Testis (tissue), 3 donors: Measurements from ENCODE around the gene GP1BB. TPM values are rescaled to one million over a fixed set of nuclear protein-coding genes. Genes with fewer than 3 reads are reported as not detected.

ENCODE experiments used
- DNase-seq: peaks from one replicate; pipeline ENCODE4 v3.0.0-alpha.2; 2019
- H3K27ac ChIP-seq, 2 donors: fragments of 200-600 bp; sonication (generic); one replicate each; pipeline ENCODE4 v1.5.1; 2019
- H3K27me3 ChIP-seq: fragments of 200-600 bp; sonication (generic); one replicate; pipeline ENCODE4 v1.5.1; 2019
- H3K36me3 ChIP-seq: fragments of 200-600 bp; sonication (generic); one replicate; pipeline ENCODE4 v1.5.1; 2017; ENCODE audit warnings: low read depth; ENCODE audit errors: missing control alignments
- H3K4me1 ChIP-seq: fragments of 200-600 bp; sonication (generic); one replicate; pipeline ENCODE4 v1.5.1; 2019
- H3K4me3 ChIP-seq, 2 donors: fragments of 200-600 bp; sonication (generic); one replicate each; pipeline ENCODE4 v1.5.1; 2017 to 2019
- H3K9me3 ChIP-seq: fragments of 200-600 bp; sonication (generic); one replicate; pipeline ENCODE4 v1.5.1; 2017
- CTCF ChIP-seq, 3 experiments: fragments of 450-650 bp in 2 of 3; fragments of 200-600 bp in 1 of 3; sonication (generic) in 1 of 3; IDR thresholded peaks; one replicate each; pipeline ENCODE4 v1.5.1; 2016 to 2019; ENCODE audit warnings: antibody characterized with exemption in 3 of 3, mild to moderate bottlenecking in 2 of 3, moderate library complexity in 1 of 3
- POLR2A ChIP-seq: fragments of 450-650 bp; IDR thresholded peaks from one replicate; pipeline ENCODE4 v1.6.1; 2017; ENCODE audit warnings: antibody characterized with exemption, mild to moderate bottlenecking, moderate library complexity
- WGBS, 2 donors: methylation state at CpG; one replicate each; pipeline ENCODE4 v1.1.5; 2018; 5-methylcytosine and 5-hydroxymethylcytosine counted together
- intact Hi-C: fragments of 100-400 bp; cut with DNase I; formaldehyde crosslinking; loops from one replicate; pipeline ENCODE4 v1.15.1; 2023; ENCODE audit warnings: low total_unique reads
- polyA plus RNA-seq: library from polyadenylated mRNA; stranded (reverse); fragments of 350-450 nt; fragmentation: Illumina TruSeq; extraction: RNeasy Lipid Tissue Mini Kit (QIAGEN cat#74804); gene quantifications from one replicate; pipeline ENCODE4 v1.2.3, GENCODE V29; 2014; ENCODE audit warnings: low read depth, low replicate concordance; ENCODE audit not compliant: insufficient read depth
- total RNA-seq, 2 donors: library from RNA; depleted of rRNA; stranded (reverse); fragments of >200 nt; gene quantifications; one replicate each; pipeline ENCODE4 v1.2.3, GENCODE V29; 2016

GP1BB gene
- total and polyA plus RNA-seq, 3 donors from 2014 or later, result 28.0 to 65.1 TPM; not detected in 1

- 89 to 95% methylated on average over 3 to 6 of the region's 6 CpGs for WGBS, 2 donors
- intact Hi-C loops, result no loop called here
- Histone ChIP-seq H3K4me3 (no peak overlapping the region), H3K4me1 (no peaks in the 10 kb centered on the region), H3K9me3 (no peaks in the 10 kb centered on the region), H3K27ac (no peak overlapping the region), H3K36me3 (no peaks in the 10 kb centered on the region), H3K27me3 (no peaks in the 10 kb centered on the region)
- TF ChIP-seq CTCF (IDR thresholded peaks at IDR 0.05) (no peak), POLR2A (no peak)
- DNase-seq, result no peak
Observed at GRCh38 chr22:19743081-19743480, 19.7 kb downstream of the GP1BB start.

GRCh38 chr22:19743651-19744050, 20.3 kb downstream of the GP1BB start:
- H3K27me3 ChIP-seq, result no peaks in the 10 kb centered on the region
- DNase-seq, result no peak
- 88 to 100% methylated on average over 1 to 4 of the region's 4 CpGs for WGBS, 2 donors
- TF ChIP-seq CTCF (IDR thresholded peaks at IDR 0.05) (no peak), POLR2A (no peak)
- H3K27ac ChIP-seq, result no peak overlapping the region
- H3K4me1 ChIP-seq, result no peaks in the 10 kb centered on the region
- H3K36me3 ChIP-seq, result no peaks in the 10 kb centered on the region
- no peak overlapping the region for H3K4me3 ChIP-seq
- intact Hi-C loops, result no loop called here
- H3K9me3 ChIP-seq, result no peaks in the 10 kb centered on the region

- no peak overlapping the region for H3K4me3 ChIP-seq
- H3K27me3 ChIP-seq, result no peaks in the 10 kb centered on the region
- DNase-seq, result no peak
- intact Hi-C loops, result no loop called here
- no peaks in the 10 kb centered on the region for H3K36me3 ChIP-seq
- WGBS, 2 donors, result 83 to 94% methylated on average over 12 to 13 of the region's 13 CpGs
- H3K9me3 ChIP-seq, result no peaks in the 10 kb centered on the region
- TF ChIP-seq POLR2A (no peak), CTCF (IDR thresholded peaks at IDR 0.05) (no peak)
- H3K27ac ChIP-seq, result no peak overlapping the region
- no peaks in the 10 kb centered on the region for H3K4me1 ChIP-seq
Observed at GRCh38 chr22:19744350-19745006, 21.1 kb downstream of the GP1BB start.

- H3K27me3 ChIP-seq, result no peaks in the 10 kb centered on the region
- no peak for TF ChIP-seq CTCF (IDR thresholded peaks at IDR 0.05)
- TF ChIP-seq POLR2A, result no peak
- H3K27ac ChIP-seq, result no peak overlapping the region
- H3K36me3 ChIP-seq, result no peaks in the 10 kb centered on the region
- 78 to 82% methylated on average over 8 to 24 of the region's 24 CpGs for WGBS, 2 donors
- intact Hi-C loops, result no loop called here
- H3K4me1 ChIP-seq, result no peaks in the 10 kb centered on the region
- no peak for DNase-seq
- no peak overlapping the region for H3K4me3 ChIP-seq
- H3K9me3 ChIP-seq, result no peaks in the 10 kb centered on the region
Observed at GRCh38 chr22:19745155-19746101, 22.1 kb downstream of the GP1BB start.
